DMS79 treated with DMSO at 0.1 percent for 48 hours (cell line): ENCODE results near the gene ZNF100.
A peak's percentile ranks its signal among the peaks of the same experiment; 100 is the strongest.

Experiments
- DNase-seq: peaks from one replicate; lab custom pipeline; 2025; lab: John Stamatoyannopoulos, UW

ZNF100 gene

DNA sequence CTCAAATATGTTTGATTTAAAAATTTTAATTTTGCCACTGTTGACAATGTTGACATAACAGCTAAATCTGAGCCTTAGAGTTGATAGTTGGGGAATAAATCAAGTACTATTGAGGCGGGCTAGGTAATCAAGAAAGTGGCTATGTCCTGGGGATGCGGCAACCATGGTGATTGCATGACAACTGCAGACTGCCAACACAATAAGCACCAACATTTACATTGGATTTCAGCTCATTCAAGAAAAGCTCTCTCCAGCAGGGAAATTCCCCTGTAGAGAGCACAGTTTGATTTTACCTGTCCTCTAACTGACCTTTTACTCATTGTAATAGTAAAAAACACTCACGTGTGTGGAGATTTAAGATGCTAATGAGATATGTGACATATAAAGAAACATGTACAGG, 63.1 kb downstream of the ZNF100 start:
- DNase-seq = no peak

DNA sequence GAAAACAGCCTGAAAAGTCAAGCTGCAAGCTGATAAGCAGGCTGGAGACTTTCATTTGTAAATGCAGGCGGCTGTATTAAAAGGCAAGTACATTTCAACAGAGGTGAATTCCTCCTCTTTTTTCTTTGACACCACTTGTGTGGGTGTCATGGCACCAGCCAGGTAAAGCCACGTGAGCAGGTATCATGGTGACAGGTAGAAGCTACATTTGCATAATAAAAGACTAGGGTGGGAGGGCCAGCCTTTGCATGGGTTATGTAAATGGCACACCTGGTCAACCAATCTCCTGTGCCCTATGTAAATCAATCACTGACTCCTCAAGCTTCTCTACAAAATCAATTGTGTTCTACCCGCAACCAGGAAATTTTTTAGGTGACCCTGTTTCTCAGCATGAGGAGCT, 68.2 kb downstream of the ZNF100 start:
- no peak for DNase-seq

DNA sequence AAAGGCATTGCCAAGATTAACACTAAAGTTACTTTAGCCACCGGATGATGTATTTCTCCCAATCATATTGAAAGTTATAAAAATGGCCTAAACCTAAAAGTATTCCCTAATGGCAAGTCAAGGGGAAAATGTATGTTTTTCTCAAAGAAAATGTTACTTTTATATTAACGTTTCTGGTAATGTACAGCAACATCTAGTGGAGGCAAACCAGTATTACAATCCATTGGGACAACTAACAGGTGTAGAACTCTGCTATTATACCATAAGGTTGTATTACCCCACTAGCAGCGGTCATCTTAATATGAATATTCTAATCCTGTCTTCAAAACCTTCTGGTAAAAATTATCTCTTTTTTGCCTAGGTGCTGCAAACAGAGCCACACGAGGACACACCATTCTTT, 69.2 kb downstream of the ZNF100 start:
- no peak for DNase-seq

DNA sequence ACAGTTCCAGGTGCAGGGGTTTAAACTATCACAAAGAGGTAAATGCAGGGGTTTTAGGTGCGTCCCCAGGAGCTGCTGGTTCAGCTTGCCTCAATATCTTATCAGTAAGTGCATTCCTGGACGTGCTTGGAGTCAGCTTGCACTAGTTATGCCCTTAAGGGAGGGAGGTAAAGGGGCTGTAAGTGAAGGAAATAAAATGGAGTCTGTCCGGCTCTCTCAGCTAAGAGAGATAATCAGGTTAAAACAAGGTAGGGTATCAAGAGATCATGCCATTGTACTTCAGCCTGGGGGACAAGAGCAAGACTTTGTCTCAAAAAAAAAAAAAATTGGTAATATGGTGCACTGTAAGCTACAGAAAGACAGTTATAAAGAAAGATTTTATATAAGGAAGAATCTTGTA, 69.7 kb downstream of the ZNF100 start:
- no peak for DNase-seq

DNA sequence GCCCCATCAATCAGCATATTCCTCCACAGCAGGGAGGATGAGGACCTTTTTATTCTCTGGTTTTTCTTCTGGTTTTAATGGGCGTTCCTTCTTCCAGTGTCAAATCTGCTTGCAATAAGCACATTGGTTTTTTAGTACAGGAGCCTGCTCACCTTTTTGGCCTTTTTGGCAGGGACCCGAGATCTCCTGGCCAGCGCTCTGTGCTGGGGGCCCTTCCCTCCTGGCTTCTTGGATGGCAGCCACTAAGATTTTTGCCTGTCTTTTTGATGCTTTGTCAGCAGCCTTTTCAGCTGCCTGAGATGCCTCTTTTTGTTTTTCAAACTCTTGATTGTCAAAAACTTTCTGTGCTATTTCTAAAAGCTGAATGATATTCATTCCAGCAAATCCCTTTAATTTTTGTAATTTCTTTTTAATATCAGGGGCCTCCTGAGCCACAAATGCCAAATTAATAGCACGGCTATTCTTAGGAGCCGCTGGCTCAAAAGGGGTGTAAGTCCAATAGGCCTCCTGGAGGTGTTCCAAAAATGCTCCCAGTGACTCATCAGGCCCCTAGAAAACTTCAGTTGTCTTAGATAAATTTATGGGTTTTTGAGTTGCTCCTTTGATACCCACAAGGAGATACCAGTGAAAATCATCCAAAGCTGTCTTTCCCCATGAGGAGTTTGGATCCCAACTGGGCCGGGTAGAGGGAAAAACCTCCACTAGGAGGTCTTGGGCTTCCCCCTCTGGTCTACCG, 73.0 kb downstream of the ZNF100 start:
- no peak for DNase-seq

DNA sequence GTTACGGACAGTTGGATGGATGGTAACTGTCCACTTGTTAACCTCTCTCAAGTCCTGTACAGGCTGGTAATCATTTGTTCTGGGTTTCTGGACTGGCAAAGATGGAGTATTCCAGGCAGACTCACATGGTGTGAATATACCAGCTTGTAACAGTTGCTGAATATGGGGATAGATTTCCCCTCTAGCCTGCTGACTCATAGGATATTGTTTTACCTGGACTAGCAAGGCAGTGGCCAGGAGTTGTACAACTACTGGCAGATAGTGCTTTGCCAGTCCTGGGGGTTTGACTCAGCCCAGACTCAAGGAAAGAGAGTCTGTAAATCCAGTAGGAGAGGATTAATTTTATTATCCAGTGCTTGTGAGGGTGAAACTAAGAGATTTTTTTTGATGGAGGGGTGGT, 74.0 kb downstream of the ZNF100 start:
- no peak for DNase-seq

DNA sequence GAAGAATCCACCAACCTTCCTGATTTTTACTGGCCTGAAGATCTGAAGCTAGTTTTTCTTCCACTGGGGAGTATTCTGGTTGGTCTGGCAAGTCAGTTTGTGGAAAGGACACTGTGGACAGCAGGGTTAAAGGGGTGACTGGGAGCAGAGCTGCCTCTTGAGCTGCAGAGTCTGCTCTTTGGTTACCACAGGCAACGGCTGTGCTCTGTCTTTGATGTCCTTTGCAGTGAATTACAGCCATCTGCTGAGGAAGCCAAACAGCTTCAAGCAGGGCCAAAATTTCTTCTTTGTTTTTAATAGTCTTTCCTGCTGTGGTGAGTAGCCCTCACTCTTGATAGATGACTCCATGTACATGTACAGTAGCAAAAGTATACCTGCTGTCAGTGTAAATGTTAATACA, 75.7 kb downstream of the ZNF100 start:
- DNase-seq = no peak

DNA sequence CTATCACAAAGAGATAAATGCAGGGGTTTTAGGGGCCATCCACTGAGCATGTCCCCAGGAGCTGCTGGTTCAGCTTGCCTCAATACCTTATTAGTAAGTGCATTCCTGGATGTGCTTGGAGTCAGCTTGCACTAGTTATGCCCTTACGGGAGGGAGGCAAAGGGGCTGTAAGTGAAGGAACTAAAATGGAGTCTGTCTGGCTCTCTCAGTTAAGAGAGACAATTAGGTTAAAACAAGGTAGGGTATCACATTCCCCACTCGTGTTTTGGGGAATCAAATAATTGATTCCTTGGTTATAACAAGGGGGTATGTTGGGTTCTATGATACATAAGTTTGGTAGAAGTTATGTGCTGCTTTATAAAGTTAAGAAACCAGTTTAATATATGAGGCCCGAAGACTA, 78.9 kb downstream of the ZNF100 start:
- DNase-seq = no peak

DNA sequence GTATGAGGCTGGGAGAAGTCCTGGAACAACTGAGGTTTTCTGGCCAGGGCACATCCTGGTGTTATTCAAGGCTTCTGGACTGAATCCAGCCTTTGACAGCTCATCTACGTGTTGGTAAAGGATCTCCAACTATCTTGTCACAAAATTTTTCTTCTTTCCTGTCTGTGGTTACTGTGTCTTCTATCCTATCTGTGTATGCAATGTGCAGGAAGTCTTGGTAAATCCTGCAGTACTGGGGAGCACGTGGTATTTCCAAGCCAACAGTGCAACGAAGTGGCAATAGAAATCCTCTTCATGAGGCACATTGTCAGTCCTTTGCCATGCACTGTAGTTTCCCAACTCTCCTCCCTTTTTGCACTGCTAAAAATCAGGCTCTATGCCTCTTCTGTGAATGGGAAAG, 86.7 kb downstream of the ZNF100 start:
- DNase-seq = no peak

DNA sequence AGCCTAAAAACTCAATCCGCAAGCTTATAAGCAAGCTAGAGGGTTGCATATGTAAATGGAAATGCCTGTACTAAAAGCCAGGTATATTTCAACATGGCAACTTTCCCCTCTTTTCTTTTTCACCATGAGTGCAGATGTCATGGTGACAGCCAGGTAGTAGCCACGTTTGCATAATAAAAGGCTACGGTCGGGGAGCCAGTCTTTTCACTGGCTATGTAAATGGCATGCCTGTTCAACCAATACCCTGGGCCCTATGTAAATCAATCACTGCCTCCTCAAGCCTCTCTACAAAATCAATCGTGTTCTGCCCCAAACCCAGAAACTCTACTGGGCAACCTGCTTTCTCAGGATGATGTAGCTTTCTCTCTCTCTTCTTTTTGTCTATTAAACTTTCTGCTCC, 87.4 kb downstream of the ZNF100 start:
- no peak for DNase-seq

DNA sequence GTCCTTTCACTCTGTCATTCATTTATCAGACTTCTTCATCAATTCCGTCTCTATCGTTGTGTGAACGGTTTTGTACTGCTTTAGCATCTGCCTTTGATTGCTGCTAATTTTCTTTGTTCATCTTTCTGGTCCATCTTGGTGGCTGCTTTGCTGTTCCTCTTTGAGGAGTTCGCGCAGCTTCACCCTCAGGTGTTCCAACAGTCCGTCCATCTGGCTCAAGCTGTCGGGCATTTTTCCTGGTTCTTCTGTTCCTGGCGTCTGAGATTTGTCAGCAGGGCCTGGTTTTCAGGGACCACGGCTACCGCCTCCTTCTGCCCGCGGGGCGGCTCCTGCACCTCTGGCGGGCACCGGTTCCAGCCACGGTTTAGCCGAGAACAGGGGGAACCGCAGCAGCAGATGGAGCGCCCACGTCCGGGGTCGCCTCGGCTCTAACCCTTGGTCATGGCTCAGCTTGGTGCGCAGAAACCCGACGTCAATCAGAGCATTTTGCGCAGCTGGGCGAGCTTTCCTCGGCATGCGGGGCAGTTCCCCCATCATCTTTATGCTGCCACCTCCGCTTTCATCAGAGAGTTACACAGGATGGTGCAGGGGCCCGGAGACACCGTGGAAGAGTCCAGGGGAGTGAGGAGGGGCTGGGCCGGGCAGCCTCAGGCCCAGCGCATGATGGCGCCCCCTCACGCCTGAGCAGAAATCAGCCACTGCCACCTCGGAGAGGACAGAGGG, 89.5 kb downstream of the ZNF100 start:
- no peak for DNase-seq

DNA sequence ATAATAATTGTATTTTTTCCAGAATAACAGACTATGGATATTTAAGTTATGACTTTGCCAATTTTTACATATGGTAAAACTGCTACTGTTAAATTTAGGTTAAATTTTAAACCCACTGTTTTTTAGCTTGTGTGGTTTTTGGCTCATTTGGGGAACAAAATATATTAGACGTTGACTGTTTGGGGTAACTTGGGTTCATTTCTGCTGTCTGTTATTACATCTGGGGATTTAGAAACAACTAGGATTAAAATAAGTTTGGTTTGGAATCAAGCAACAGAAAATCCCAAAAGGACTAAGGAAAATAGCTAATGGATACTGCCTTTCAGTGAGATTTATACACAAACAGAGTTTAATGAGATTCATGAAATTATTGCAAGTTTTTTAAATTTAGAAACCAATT, 92.9 kb downstream of the ZNF100 start:
- DNase-seq = no peak

DNA sequence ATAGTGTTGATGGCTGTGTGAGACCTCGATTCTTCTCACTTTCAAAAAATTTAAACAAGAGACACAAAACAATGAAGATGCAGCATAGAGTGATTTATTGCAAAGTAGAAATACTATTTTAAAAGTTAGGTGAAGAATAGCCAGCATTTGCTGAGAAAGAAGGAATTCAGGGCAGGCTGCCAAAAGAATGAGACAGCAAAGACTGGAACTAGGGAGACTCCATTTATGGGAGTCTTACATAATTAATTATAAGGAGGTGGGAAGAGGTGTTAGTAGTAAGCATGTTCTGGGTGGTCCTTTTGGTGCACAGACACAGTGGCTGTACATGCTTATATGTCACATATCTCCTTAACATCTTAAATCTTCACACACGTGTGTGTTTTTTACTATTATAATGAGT, 93.9 kb downstream of the ZNF100 start:
- peak; percentile 21 for DNase-seq
